Measurements from ENCODE around the gene ADRM1. TPM values are rescaled to one million over a fixed set of nuclear protein-coding genes. Genes with fewer than 3 reads are reported as not detected.
A peak's percentile ranks its signal among the peaks of the same experiment; 100 is the strongest.

ADRM1 gene
- polyA plus RNA-seq, 2 of the 4 experiments (the other 2 are of a cell fraction) = 87.9 to 130 TPM

DNA sequence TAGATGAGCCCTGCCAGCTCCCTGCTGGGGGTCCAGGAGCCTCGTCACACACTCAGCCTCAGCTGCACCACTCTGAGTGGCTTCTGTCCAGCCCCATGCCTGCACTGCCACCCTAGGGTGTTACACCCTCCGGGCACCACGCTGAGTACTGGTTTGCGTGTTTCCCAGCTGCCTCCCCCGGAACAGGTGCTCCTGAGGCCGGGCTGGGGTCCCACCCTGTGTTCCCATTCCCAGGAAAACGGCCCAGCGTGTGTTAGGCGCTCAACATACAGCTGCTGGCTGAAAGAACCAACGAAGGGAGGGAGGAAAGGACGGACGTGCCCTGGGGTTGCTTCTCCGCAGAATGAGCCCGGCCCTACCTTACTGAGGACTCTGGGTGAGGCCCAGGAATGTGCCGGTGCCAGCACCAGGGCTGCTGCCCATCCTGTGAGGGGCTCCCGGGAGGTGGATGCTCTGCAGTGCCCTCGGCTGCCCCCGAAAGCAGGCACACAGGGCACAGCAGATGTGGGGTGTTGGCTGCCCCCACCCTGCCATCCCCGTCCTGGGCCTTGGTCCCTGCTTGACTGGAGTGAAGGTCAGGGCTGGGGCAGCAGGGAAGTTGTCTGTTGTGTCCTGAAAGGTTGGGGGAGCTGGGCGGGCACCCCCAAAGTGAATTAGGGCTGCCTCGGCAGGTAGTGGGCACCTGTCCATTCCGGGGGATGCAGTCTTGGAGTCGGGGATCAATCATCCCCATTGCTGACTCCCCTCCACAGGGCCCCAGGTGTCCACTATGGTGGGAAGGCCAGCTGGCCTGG is 48.0 kb downstream of the ADRM1 start:
- DNase-seq (ENCODE audit: low read depth in 1 of 2, low spot score in 1 of 2) (no peak), ATAC-seq (peak; percentile 32 to 45), FAIRE-seq (no peak)
- Histone ChIP-seq H3K9me3 (peaks cover 23% of the 10 kb centered on the region), H3K4me3 (0 out of 3 replicates have a peak overlapping the region, but pooled peaks have one; percentile 3), H3K4me2 (peak overlapping the region; percentile 91), H3K4me1 (peaks cover 62% of the 10 kb centered on the region), H3K27ac (peak overlapping the region; percentile 97 to 99)
- CTCF ChIA-PET = interaction anchor here (0.7 to 5.3 kb wide), 8 partner anchors 8 to 45 kb away, joined by 3 to 107 read pairs (median 12); partner anchors contain the start of gene LAMA5
- WGBS (ENCODE audit: missing lambda C conversion rate) = 21% methylated on average over 9 of the region's 23 CpGs
- TF ChIP-seq POLR2A (IDR thresholded peaks at IDR 0.05; ENCODE audit: low read length) (no peak), JUN (IDR thresholded peaks at IDR 0.05) (peak in 1 of 2 experiments; percentile 38; a peak in 1 of 5 replicates), RNF2 (IDR thresholded peaks at IDR 0.05; ENCODE audit: borderline replicate concordance, low read depth) (0 out of 2 replicates have a peak, but pooled peaks have one; percentile 17), GATA3 (IDR thresholded peaks at IDR 0.05; ENCODE audit: borderline replicate concordance) (peak; percentile 10; the same call in 1 of the 2 replicates), JUNB (IDR thresholded peaks at IDR 0.05) (no peak), CBX2 (IDR thresholded peaks at IDR 0.05; ENCODE audit: borderline replicate concordance, low read depth) (no peak), RARB (CRISPR knock-in tag; IDR thresholded peaks at IDR 0.05) (0 out of 2 replicates have a peak, but pooled peaks have one; percentile 23), HOXB13 (CRISPR knock-in tag; IDR thresholded peaks at IDR 0.05; ENCODE audit: low read depth) (peak; percentile 10; the same call in 1 of the 2 replicates)
- TF ChIP-seq, protein P1, sequence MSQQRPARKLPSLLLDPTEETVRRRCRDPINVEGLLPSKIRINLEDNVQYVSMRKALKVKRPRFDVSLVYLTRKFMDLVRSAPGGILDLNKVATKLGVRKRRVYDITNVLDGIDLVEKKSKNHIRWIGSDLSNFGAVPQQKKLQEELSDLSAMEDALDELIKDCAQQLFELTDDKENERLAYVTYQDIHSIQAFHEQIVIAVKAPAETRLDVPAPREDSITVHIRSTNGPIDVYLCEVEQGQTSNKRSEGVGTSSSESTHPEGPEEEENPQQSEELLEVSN (IDR thresholded peaks at IDR 0.05; ENCODE audit: borderline replicate concordance, low read depth) = 0 out of 2 replicates have a peak, but pooled peaks have one; percentile 30
- POLR2A ChIA-PET = interaction anchor here (0.8 to 2.6 kb wide), 7 partner anchors 9 to 36 kb away, joined by 3 to 30 read pairs (median 10); partner anchors contain the start of genes LAMA5 and RPS21

DNA sequence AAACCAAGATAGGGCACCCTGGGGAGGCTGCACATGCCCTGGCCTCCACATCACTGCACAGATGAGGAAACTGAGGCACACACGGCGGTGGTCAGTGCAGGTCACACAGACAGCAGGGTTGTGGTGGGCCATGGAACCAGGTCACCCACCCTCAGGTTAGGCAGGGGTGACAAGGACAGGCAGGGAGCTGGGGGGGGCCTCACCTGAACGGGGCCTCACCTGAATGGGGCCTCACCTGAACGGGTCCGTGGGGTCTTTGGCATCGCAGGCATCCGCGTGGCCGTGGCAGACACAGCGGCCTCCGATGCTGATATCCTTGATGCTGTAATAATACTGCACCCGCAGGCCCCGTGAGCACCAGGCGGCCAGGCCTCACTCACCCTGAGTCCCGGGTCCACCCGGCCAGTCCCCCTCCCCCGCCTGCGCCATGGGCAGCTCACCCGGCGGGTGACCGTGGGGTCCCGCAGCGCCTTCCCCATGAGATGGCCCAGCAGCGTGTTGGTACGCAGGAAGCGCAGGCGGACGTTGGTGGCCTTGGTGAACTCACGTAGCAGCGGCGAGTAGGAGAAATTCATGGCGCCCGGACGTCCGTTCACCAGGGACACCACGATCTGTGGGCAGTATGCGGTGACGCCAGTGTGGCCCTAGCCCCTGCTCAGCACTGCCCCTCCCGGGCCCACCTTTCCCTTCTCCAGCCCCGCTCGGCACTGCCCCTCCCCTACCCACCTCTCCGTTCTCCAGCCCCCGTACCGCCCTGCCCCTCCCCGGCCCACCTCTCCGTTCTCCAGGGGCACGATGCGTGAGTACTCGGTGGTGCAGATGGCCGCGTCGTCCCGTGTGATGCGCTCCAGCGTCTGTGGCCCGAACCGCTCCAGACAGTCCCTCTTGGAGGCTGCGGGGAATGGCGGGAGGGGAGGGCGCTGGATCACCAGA is 48.9 kb downstream of the ADRM1 start:
- TF ChIP-seq RCOR1 (IDR thresholded peaks at IDR 0.05; ENCODE audit: low read depth, low read length) = no peak
- no peak for TF ChIP-seq RNF2 (IDR thresholded peaks at IDR 0.05; ENCODE audit: borderline replicate concordance, low read depth)
- TF ChIP-seq, protein P2, sequence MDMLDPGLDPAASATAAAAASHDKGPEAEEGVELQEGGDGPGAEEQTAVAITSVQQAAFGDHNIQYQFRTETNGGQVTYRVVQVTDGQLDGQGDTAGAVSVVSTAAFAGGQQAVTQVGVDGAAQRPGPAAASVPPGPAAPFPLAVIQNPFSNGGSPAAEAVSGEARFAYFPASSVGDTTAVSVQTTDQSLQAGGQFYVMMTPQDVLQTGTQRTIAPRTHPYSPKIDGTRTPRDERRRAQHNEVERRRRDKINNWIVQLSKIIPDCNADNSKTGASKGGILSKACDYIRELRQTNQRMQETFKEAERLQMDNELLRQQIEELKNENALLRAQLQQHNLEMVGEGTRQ (IDR thresholded peaks at IDR 0.05) = no peak
- TF ChIP-seq, protein P3, sequence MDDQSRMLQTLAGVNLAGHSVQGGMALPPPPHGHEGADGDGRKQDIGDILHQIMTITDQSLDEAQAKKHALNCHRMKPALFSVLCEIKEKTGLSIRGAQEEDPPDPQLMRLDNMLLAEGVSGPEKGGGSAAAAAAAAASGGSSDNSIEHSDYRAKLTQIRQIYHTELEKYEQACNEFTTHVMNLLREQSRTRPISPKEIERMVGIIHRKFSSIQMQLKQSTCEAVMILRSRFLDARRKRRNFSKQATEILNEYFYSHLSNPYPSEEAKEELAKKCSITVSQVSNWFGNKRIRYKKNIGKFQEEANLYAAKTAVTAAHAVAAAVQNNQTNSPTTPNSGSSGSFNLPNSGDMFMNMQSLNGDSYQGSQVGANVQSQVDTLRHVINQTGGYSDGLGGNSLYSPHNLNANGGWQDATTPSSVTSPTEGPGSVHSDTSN (IDR thresholded peaks at IDR 0.05) = no peak
- no peak for TF ChIP-seq NFE2L2 (conservative IDR thresholded peaks at IDR 0.05; ENCODE audit: low read length)
- TF ChIP-seq ZSCAN20 (CRISPR knock-in tag; IDR thresholded peaks at IDR 0.05) = no peak
- no peak for TF ChIP-seq CHD4 (IDR thresholded peaks at IDR 0.05; ENCODE audit: borderline replicate concordance)
- TF ChIP-seq HOXB13 (CRISPR knock-in tag; IDR thresholded peaks at IDR 0.05; ENCODE audit: low read depth) = no peak
- no peak for TF ChIP-seq RFX5 (IDR thresholded peaks at IDR 0.05)
- TF ChIP-seq, protein P4, sequence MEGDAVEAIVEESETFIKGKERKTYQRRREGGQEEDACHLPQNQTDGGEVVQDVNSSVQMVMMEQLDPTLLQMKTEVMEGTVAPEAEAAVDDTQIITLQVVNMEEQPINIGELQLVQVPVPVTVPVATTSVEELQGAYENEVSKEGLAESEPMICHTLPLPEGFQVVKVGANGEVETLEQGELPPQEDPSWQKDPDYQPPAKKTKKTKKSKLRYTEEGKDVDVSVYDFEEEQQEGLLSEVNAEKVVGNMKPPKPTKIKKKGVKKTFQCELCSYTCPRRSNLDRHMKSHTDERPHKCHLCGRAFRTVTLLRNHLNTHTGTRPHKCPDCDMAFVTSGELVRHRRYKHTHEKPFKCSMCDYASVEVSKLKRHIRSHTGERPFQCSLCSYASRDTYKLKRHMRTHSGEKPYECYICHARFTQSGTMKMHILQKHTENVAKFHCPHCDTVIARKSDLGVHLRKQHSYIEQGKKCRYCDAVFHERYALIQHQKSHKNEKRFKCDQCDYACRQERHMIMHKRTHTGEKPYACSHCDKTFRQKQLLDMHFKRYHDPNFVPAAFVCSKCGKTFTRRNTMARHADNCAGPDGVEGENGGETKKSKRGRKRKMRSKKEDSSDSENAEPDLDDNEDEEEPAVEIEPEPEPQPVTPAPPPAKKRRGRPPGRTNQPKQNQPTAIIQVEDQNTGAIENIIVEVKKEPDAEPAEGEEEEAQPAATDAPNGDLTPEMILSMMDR (IDR thresholded peaks at IDR 0.05) = no peak
- TF ChIP-seq, protein P5, sequence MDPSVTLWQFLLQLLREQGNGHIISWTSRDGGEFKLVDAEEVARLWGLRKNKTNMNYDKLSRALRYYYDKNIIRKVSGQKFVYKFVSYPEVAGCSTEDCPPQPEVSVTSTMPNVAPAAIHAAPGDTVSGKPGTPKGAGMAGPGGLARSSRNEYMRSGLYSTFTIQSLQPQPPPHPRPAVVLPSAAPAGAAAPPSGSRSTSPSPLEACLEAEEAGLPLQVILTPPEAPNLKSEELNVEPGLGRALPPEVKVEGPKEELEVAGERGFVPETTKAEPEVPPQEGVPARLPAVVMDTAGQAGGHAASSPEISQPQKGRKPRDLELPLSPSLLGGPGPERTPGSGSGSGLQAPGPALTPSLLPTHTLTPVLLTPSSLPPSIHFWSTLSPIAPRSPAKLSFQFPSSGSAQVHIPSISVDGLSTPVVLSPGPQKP (IDR thresholded peaks at IDR 0.05; ENCODE audit: low read depth, low read length) = no peak
- no peak for TF ChIP-seq MYC (IDR thresholded peaks at IDR 0.05; ENCODE audit: borderline replicate concordance, low read length)
- no peak for TF ChIP-seq KDM5A (IDR thresholded peaks at IDR 0.05)
- no peak for TF ChIP-seq GATA3 (IDR thresholded peaks at IDR 0.05; ENCODE audit: borderline replicate concordance)
- no peak for TF ChIP-seq HDAC2 (IDR thresholded peaks at IDR 0.05)
- no peak for TF ChIP-seq RAD21 (conservative IDR thresholded peaks at IDR 0.05 in 1 of 2, IDR thresholded peaks at IDR 0.05 in 1 of 2)
- ChIA-PET CTCF (interaction anchor here (1.3 to 5.3 kb wide), 8 partner anchors 14 to 49 kb away, joined by 3 to 107 read pairs (median 10); partner anchors contain the start of genes ADRM1, LAMA5 and RPS21), POLR2A (interaction anchor here (1.3 to 2.6 kb wide), 3 partner anchors 8 to 18 kb away, joined by 8 to 30 read pairs (median 12); partner anchors contain the start of gene LAMA5)
- Histone ChIP-seq H3K9me3 (peaks cover 23% of the 10 kb centered on the region), H3K4me3 (0 out of 3 replicates have a peak overlapping the region, but pooled peaks have one; percentile 3), H3K4me2 (peak overlapping the region; percentile 91), H3K27ac (peak overlapping the region; percentile 97 to 99), H3K4me1 (peaks cover 71% of the 10 kb centered on the region)
- DNase-seq (ENCODE audit: low read depth in 1 of 2, low spot score in 1 of 2) = no peak
- FAIRE-seq = no peak
- no peak for ATAC-seq
- WGBS (ENCODE audit: missing lambda C conversion rate) = 87% methylated on average over 42 of the region's 60 CpGs
